Measurements from ENCODE around the gene PDIA2.

The PDIA2 gene

GRCh38 chr16:291539-291938 is 8.6 kb downstream of the PDIA2 start:
- no peak overlapping the region for H3K4me3 ChIP-seq (ENCODE audit: low read length)
- H3K4me1 ChIP-seq (ENCODE audit: control insufficient read depth, insufficient read depth, low read length), result no peaks in the 10 kb centered on the region
- H3K9me3 ChIP-seq (ENCODE audit: control insufficient read depth, low read length), result no peaks in the 10 kb centered on the region
- no peaks in the 10 kb centered on the region for H3K27me3 ChIP-seq (replicated peaks; ENCODE audit: control insufficient read depth, insufficient read depth, low read length)
- no peak for DNase-seq (ENCODE audit: low read depth)
- H3K36me3 ChIP-seq (ENCODE audit: control insufficient read depth, insufficient read depth, low read length, severe bottlenecking), result peaks cover 32% of the 10 kb centered on the region
- no peak overlapping the region for H3K9ac ChIP-seq (ENCODE audit: low read length)

GRCh38 chr16:293043-293775 is 10.2 kb downstream of the PDIA2 start:
- H3K9ac ChIP-seq (ENCODE audit: low read length), result no peak overlapping the region
- no peak for DNase-seq (ENCODE audit: low read depth)
- H3K36me3 ChIP-seq (ENCODE audit: control insufficient read depth, insufficient read depth, low read length, severe bottlenecking), result peaks cover 32% of the 10 kb centered on the region
- H3K27me3 ChIP-seq (replicated peaks; ENCODE audit: control insufficient read depth, insufficient read depth, low read length), result no peaks in the 10 kb centered on the region
- H3K4me3 ChIP-seq (ENCODE audit: low read length), result no peak overlapping the region
- no peaks in the 10 kb centered on the region for H3K9me3 ChIP-seq (ENCODE audit: control insufficient read depth, low read length)
- H3K4me1 ChIP-seq (ENCODE audit: control insufficient read depth, insufficient read depth, low read length), result no peaks in the 10 kb centered on the region

DNA sequence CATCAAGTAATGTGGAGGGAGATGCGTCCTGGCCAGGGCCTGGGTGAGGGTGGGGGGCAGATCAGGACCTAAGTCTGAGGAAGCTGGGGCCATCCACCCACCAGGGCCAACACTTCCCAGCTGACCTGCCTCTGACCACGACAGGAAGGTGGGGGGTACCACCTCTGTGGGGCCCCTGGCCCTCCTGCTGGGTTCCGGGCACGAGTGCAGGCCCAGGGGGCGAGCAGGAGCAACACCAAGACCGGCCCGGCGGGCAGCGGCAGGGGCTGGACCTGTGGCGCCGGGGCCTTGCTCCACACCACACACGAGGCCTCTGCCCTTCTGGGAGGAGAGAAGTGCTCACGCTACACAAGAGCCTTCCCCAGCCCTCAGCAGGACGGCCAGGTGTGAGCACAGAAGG is 13.3 kb downstream of the PDIA2 start:
- Histone ChIP-seq H3K36me3 (ENCODE audit: control insufficient read depth, insufficient read depth, low read length, severe bottlenecking) (peaks cover 12% of the 10 kb centered on the region), H3K4me3 (ENCODE audit: low read length) (no peak overlapping the region)

GRCh38 chr16:296806-297510 is 14.0 kb downstream of the PDIA2 start:
- H3K36me3 ChIP-seq (ENCODE audit: control insufficient read depth, insufficient read depth, low read length, severe bottlenecking), result peaks cover 19% of the 10 kb centered on the region
- H3K9ac ChIP-seq (ENCODE audit: low read length), result no peak overlapping the region
- DNase-seq (ENCODE audit: low read depth), result no peak
- H3K27me3 ChIP-seq (replicated peaks; ENCODE audit: control insufficient read depth, insufficient read depth, low read length), result no peaks in the 10 kb centered on the region
- no peak overlapping the region for H3K4me3 ChIP-seq (ENCODE audit: low read length)
- H3K9me3 ChIP-seq (ENCODE audit: control insufficient read depth, low read length), result no peaks in the 10 kb centered on the region
- no peaks in the 10 kb centered on the region for H3K4me1 ChIP-seq (ENCODE audit: control insufficient read depth, insufficient read depth, low read length)

More for the DNA sequence above, 13.3 kb downstream of the PDIA2 start:
- no peak overlapping the region for H3K9ac ChIP-seq (ENCODE audit: low read length)
- H3K27me3 ChIP-seq (replicated peaks; ENCODE audit: control insufficient read depth, insufficient read depth, low read length), result no peaks in the 10 kb centered on the region
- no peaks in the 10 kb centered on the region for H3K4me1 ChIP-seq (ENCODE audit: control insufficient read depth, insufficient read depth, low read length)
- H3K9me3 ChIP-seq (ENCODE audit: control insufficient read depth, low read length), result no peaks in the 10 kb centered on the region
- no peak for DNase-seq (ENCODE audit: low read depth)

DNA sequence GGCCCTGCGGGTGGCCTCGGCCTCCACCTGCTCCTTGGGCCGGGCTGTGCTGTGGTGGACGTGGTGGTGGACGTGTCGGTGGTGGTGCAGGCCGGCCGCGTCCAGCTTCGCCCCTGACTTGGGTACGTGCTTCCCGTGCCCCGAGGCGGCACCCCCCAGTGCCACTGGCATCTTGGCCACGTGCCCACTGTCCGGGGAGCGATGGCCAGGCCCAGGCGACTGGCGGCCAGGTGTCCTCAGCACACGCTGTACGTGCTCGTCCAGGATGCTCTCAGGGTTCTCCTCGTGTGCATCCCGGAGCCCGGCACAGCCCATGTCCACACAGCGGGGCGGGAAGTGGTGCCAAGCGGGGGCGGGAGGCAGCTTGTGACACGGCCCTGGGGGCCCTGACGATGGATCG is 14.9 kb downstream of the PDIA2 start:
- H3K27me3 ChIP-seq (replicated peaks; ENCODE audit: control insufficient read depth, insufficient read depth, low read length), result no peaks in the 10 kb centered on the region
- DNase-seq (ENCODE audit: low read depth), result no peak
- H3K4me3 ChIP-seq (ENCODE audit: low read length), result no peak overlapping the region
- no peak overlapping the region for H3K9ac ChIP-seq (ENCODE audit: low read length)
- H3K4me1 ChIP-seq (ENCODE audit: control insufficient read depth, insufficient read depth, low read length), result no peaks in the 10 kb centered on the region
- H3K9me3 ChIP-seq (ENCODE audit: control insufficient read depth, low read length), result no peaks in the 10 kb centered on the region
- peaks cover 19% of the 10 kb centered on the region for H3K36me3 ChIP-seq (ENCODE audit: control insufficient read depth, insufficient read depth, low read length, severe bottlenecking)

GRCh38 chr16:301235-301634 is 18.3 kb downstream of the PDIA2 start:
- Histone ChIP-seq H3K9ac (ENCODE audit: low read length) (no peak overlapping the region), H3K27me3 (replicated peaks; ENCODE audit: control insufficient read depth, insufficient read depth, low read length) (no peaks in the 10 kb centered on the region), H3K36me3 (ENCODE audit: control insufficient read depth, insufficient read depth, low read length, severe bottlenecking) (peaks cover 24% of the 10 kb centered on the region), H3K4me1 (ENCODE audit: control insufficient read depth, insufficient read depth, low read length) (no peaks in the 10 kb centered on the region), H3K4me3 (ENCODE audit: low read length) (no peak overlapping the region), H3K9me3 (ENCODE audit: control insufficient read depth, low read length) (no peaks in the 10 kb centered on the region)
- no peak for DNase-seq (ENCODE audit: low read depth)

DNA sequence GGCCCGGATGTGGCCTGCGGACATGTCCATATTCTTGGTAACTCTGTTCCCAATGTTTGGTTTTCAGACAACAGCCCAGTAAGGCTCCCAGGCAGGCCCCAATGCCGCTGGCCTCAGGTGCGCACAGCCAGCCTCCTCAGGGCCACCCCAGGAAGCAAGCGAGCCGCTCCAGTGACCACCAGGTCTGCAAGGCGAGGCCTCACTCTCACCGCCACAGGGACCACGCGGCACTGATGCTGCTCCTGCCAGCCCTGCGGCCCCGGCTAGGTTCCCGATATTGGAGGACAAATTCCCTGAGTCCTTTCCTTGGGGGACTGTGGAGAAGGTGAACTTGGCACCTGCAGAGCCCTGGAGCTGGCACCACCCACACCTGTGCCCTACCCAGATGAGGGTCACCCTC is 19.0 kb downstream of the PDIA2 start:
- Histone ChIP-seq H3K9me3 (ENCODE audit: control insufficient read depth, low read length) (no peaks in the 10 kb centered on the region), H3K36me3 (ENCODE audit: control insufficient read depth, insufficient read depth, low read length, severe bottlenecking) (peaks cover 29% of the 10 kb centered on the region)

DNA sequence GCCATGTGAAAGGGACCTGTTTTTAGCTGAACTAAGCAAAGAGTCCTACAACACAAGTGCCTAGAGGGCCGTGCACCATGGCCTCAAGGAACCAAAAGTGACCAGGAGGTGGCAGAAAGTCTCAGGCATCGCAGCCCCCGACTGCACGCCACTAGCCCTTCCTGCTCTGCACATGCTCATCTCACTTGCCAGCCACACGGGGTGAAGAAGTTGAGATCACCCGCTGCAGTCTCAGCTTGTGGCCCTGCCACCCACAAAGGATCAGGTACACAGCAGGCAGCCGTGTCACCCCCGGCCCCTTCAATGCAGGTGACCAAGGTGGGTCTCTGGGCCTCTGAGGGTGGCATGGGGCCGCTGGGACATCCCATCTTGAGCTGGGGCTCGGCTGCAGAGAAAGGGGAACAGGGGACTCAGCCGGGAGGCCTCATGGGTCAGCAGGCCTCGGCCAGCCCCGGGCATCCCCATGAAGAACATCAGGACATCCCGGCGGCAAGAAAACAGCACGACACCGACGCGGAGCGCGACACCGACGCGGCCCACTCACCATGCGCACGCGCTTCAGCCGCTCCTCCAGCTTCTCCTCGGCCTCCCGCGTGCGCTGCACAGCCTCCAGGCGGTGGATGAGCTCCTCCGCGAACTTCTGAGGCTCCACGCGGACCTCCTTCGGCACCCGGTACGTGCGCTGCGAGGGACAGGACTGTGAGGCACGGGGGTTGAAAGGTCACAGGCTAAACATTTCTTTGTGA is 21.0 kb downstream of the PDIA2 start:
- peaks cover 32% of the 10 kb centered on the region for H3K36me3 ChIP-seq (ENCODE audit: control insufficient read depth, insufficient read depth, low read length, severe bottlenecking)
- H3K9me3 ChIP-seq (ENCODE audit: control insufficient read depth, low read length), result no peaks in the 10 kb centered on the region
- H3K4me1 ChIP-seq (ENCODE audit: control insufficient read depth, insufficient read depth, low read length), result no peaks in the 10 kb centered on the region
- no peak overlapping the region for H3K9ac ChIP-seq (ENCODE audit: low read length)
- H3K4me3 ChIP-seq (ENCODE audit: low read length), result no peak overlapping the region
- H3K27me3 ChIP-seq (replicated peaks; ENCODE audit: control insufficient read depth, insufficient read depth, low read length), result no peaks in the 10 kb centered on the region
- DNase-seq (ENCODE audit: low read depth), result no peak

More for the DNA sequence above, 19.0 kb downstream of the PDIA2 start:
- no peak overlapping the region for H3K4me3 ChIP-seq (ENCODE audit: low read length)
- H3K27me3 ChIP-seq (replicated peaks; ENCODE audit: control insufficient read depth, insufficient read depth, low read length), result no peaks in the 10 kb centered on the region
- no peak overlapping the region for H3K9ac ChIP-seq (ENCODE audit: low read length)
- no peak for DNase-seq (ENCODE audit: low read depth)
- no peaks in the 10 kb centered on the region for H3K4me1 ChIP-seq (ENCODE audit: control insufficient read depth, insufficient read depth, low read length)

GRCh38 chr16:305916-306626 is 23.1 kb downstream of the PDIA2 start:
- peaks cover 36% of the 10 kb centered on the region for H3K36me3 ChIP-seq (ENCODE audit: control insufficient read depth, insufficient read depth, low read length, severe bottlenecking)

GRCh38 chr16:306911-307370 is 24.0 kb downstream of the PDIA2 start:
- no peak overlapping the region for H3K4me3 ChIP-seq (ENCODE audit: low read length)
- DNase-seq (ENCODE audit: low read depth), result no peak
- H3K4me1 ChIP-seq (ENCODE audit: control insufficient read depth, insufficient read depth, low read length), result no peaks in the 10 kb centered on the region
- H3K9ac ChIP-seq (ENCODE audit: low read length), result no peak overlapping the region
- H3K36me3 ChIP-seq (ENCODE audit: control insufficient read depth, insufficient read depth, low read length, severe bottlenecking), result peaks cover 34% of the 10 kb centered on the region
- no peaks in the 10 kb centered on the region for H3K27me3 ChIP-seq (replicated peaks; ENCODE audit: control insufficient read depth, insufficient read depth, low read length)
- no peaks in the 10 kb centered on the region for H3K9me3 ChIP-seq (ENCODE audit: control insufficient read depth, low read length)

More at GRCh38 chr16:305916-306626, 23.1 kb downstream of the PDIA2 start:
- Histone ChIP-seq H3K9ac (ENCODE audit: low read length) (no peak overlapping the region), H3K4me1 (ENCODE audit: control insufficient read depth, insufficient read depth, low read length) (no peaks in the 10 kb centered on the region), H3K9me3 (ENCODE audit: control insufficient read depth, low read length) (no peaks in the 10 kb centered on the region), H3K4me3 (ENCODE audit: low read length) (no peak overlapping the region), H3K27me3 (replicated peaks; ENCODE audit: control insufficient read depth, insufficient read depth, low read length) (no peaks in the 10 kb centered on the region)
- no peak for DNase-seq (ENCODE audit: low read depth)
